Fibroblast of lung (primary cell): ENCODE data around the gene DHCR24. TPM values are rescaled to one million over a fixed set of nuclear protein-coding genes. Genes with fewer than 3 reads are reported as not detected.
"Not testable (repeated sequence)": the region's sequence is repeated elsewhere in the genome, so short reads cannot be mapped to it uniquely, and the experiment has no call there.

ENCODE experiments used
- DNase-seq, 2 donors: peaks; one replicate each; pipeline versions ENCODE4 v3.0.0 to v3.0.0-alpha.2; 2010; ENCODE audit warnings: low read depth in 2 of 2
- H2AFZ ChIP-seq: 2 replicates; pipeline ENCODE4 v1.5.1; 2012; ENCODE audit warnings: low read length, control low read depth, inconsistent platforms
- H3K27ac ChIP-seq: 2 replicates; pipeline ENCODE4 v1.5.1; 2011; ENCODE audit warnings: low read length, control low read depth; ENCODE audit not compliant: insufficient read depth
- H3K27me3 ChIP-seq: 2 replicates; pipeline ENCODE4 v1.5.1; 2011; ENCODE audit warnings: mild to moderate bottlenecking, low read length; ENCODE audit not compliant: control insufficient read depth, insufficient read depth
- H3K36me3 ChIP-seq: 2 replicates; pipeline ENCODE4 v1.5.1; 2011; ENCODE audit warnings: low read length; ENCODE audit not compliant: control insufficient read depth, insufficient read depth
- H3K4me1 ChIP-seq: 2 replicates; pipeline ENCODE4 v1.5.1; 2011; ENCODE audit warnings: low read length; ENCODE audit not compliant: control insufficient read depth, insufficient read depth; ENCODE audit errors: extremely low read depth
- H3K4me2 ChIP-seq: 2 replicates; pipeline ENCODE4 v1.5.1; 2011; ENCODE audit warnings: low read length, control low read depth; ENCODE audit not compliant: insufficient read depth; ENCODE audit errors: extremely low read depth
- H3K4me3 ChIP-seq, 4 experiments: fragments of 200-600 bp in 1 of 4; sonication (generic) in 1 of 4; replicated peaks in 1 of 4; 2 replicates each; pipeline ENCODE4 v1.5.1; 2011 to 2016; ENCODE audit warnings: low read length in 4 of 4, low read depth in 3 of 4, mild to moderate bottlenecking in 3 of 4, control low read depth in 2 of 4, inconsistent platforms in 1 of 4, mixed read lengths in 1 of 4; ENCODE audit not compliant: insufficient read depth in 1 of 4; ENCODE audit errors: control extremely low read depth in 1 of 4
- H3K79me2 ChIP-seq: 2 replicates; pipeline ENCODE4 v1.5.1; 2012; ENCODE audit warnings: mild to moderate bottlenecking, low read length, inconsistent platforms; ENCODE audit not compliant: control insufficient read depth, insufficient read depth
- H3K9ac ChIP-seq: 2 replicates; pipeline ENCODE4 v1.5.1; 2011; ENCODE audit warnings: mild to moderate bottlenecking, low read length, control low read depth; ENCODE audit not compliant: insufficient read depth
- H3K9me3 ChIP-seq: 2 replicates; pipeline ENCODE4 v1.5.1; 2012; ENCODE audit warnings: low read depth, low read length; ENCODE audit not compliant: control insufficient read depth, insufficient read depth
- H4K20me1 ChIP-seq: 2 replicates; pipeline ENCODE4 v1.5.1; 2011; ENCODE audit warnings: low read length; ENCODE audit not compliant: control insufficient read depth, insufficient read depth; ENCODE audit errors: extremely low read depth
- CTCF ChIP-seq, 2 donors: IDR thresholded peaks in 1 of 2; conservative IDR thresholded peaks in 1 of 2; 1 replicate in 1 of 2; 2 replicates in 1 of 2; pipeline ENCODE4 v1.5.1; 2011 to 2012; ENCODE audit warnings: low read length in 2 of 2, control low read depth in 1 of 2, inconsistent platforms in 1 of 2, low read depth in 1 of 2, mild to moderate bottlenecking in 1 of 2
- EZH2 ChIP-seq: IDR thresholded peaks from 2 replicates; pipeline ENCODE4 v1.5.1; 2012; ENCODE audit warnings: low read length, control low read depth, mild to moderate bottlenecking; ENCODE audit errors: missing control alignments
- polyA plus RNA-seq, 2 donors: library from polyadenylated mRNA; depleted of rRNA in 1 of 2; stranded (reverse) in 1 of 2; unstranded in 1 of 2; fragments of >200 nt; gene quantifications; 2 replicates each; pipeline ENCODE4 v1.2.1, GENCODE V29; 2011 to 2012; ENCODE audit warnings: missing spikeins in 1 of 2
- total RNA-seq: library from RNA; depleted of rRNA; stranded (reverse); fragments of >200 nt; gene quantifications from 2 replicates; pipeline ENCODE4 v1.2.1, GENCODE V29; 2014

DHCR24 gene
- total and polyA plus RNA-seq, 2 donors (not counting 1 experiment from before 2014, with no cell fraction given) = 217 to 329 TPM

- H3K79me2 ChIP-seq = peaks cover 54% of the 10 kb centered on the region
- no peak for TF ChIP-seq EZH2
- no peak for TF ChIP-seq CTCF (conservative IDR thresholded peaks at IDR 0.05 in 1 of 2, IDR thresholded peaks at IDR 0.05 in 1 of 2; ENCODE audit: low read depth in 1 of 2, low read length in 2 of 2)
Observed at GRCh38 chr1:54882519-54882918, 4.5 kb downstream of the DHCR24 start.

GRCh38 chr1:54881604-54882003, 5.4 kb downstream of the DHCR24 start:
- Histone ChIP-seq H3K36me3 (peaks cover 16% of the 10 kb centered on the region), H3K79me2 (peaks cover 53% of the 10 kb centered on the region), H3K4me1 (peaks cover 14% of the 10 kb centered on the region)
- not testable (repeated sequence) for H4K20me1 ChIP-seq, DNase-seq, H3K27me3 ChIP-seq, H3K4me3 ChIP-seq, H3K4me2 ChIP-seq, H3K27ac ChIP-seq, H2AFZ ChIP-seq, H3K9ac ChIP-seq, H3K9me3 ChIP-seq

More at GRCh38 chr1:54882519-54882918, 4.5 kb downstream of the DHCR24 start:
- Histone ChIP-seq H3K4me2 (no peak overlapping the region), H3K9me3 (no peaks in the 10 kb centered on the region), H3K4me3 (no peak overlapping the region), H3K9ac (no peak overlapping the region), H3K27ac (no peak overlapping the region), H3K27me3 (no peaks in the 10 kb centered on the region), H4K20me1 (no peaks in the 10 kb centered on the region), H2AFZ (no peak overlapping the region), H3K4me1 (peaks cover 13% of the 10 kb centered on the region), H3K36me3 (peaks cover 16% of the 10 kb centered on the region)
- DNase-seq = peak in 1 of 2 donors; percentile 39

GRCh38 chr1:54879872-54880271, 7.1 kb downstream of the DHCR24 start:
- Histone ChIP-seq H3K4me3 (no peak overlapping the region), H2AFZ (no peak overlapping the region), H3K27ac (no peak overlapping the region), H3K79me2 (peaks cover 37% of the 10 kb centered on the region), H3K36me3 (peaks cover 24% of the 10 kb centered on the region), H3K9me3 (no peaks in the 10 kb centered on the region), H3K9ac (no peak overlapping the region), H4K20me1 (no peaks in the 10 kb centered on the region), H3K27me3 (no peaks in the 10 kb centered on the region), H3K4me2 (no peak overlapping the region), H3K4me1 (peaks cover 9% of the 10 kb centered on the region)
- no peak for DNase-seq
- TF ChIP-seq EZH2 (no peak), CTCF (conservative IDR thresholded peaks at IDR 0.05 in 1 of 2, IDR thresholded peaks at IDR 0.05 in 1 of 2; ENCODE audit: low read depth in 1 of 2, low read length in 2 of 2) (no peak)
